ENCODE data around the gene EFNA5.

- TF ChIP-seq POLR2A (IDR thresholded peaks at IDR 0.05) = no peak
- no peak for TF ChIP-seq CTCF (IDR thresholded peaks at IDR 0.05)
Observed at GRCh38 chr5:107439832-107440231, 230.9 kb downstream of the EFNA5 start.

Measured in prostate gland (tissue), 2 donors.